ENCODE results near the gene SLC16A10.

- TF ChIP-seq HIVEP1 (CRISPR knock-in tag; IDR thresholded peaks at IDR 0.05) (no peak), TARDBP (CRISPR knock-in tag; IDR thresholded peaks at IDR 0.05) (no peak), FOXM1 (CRISPR knock-in tag; IDR thresholded peaks at IDR 0.05) (no peak)
These were observed 113.9 kb downstream of the SLC16A10 start for GRCh38 chr6:111201244-111201554.
